GM23338 (cell line): ENCODE measurements around the gene CTTNBP2.

Source experiments
- CREB1 ChIP-seq: fragments of 250-450 bp; sonication (Bioruptor Pico); IDR thresholded peaks from 2 replicates; pipeline ENCODE4 v1.5.0; 2020; ENCODE audit warnings: low read depth, mild to moderate bottlenecking, moderate library complexity
- EZH2 ChIP-seq: fragments of 200-600 bp; sonication (generic); IDR thresholded peaks from one replicate; pipeline ENCODE4 v1.8.0; 2017; ENCODE audit warnings: antibody characterized with exemption, mild to moderate bottlenecking, low read depth; ENCODE audit not compliant: unreplicated experiment
- EZH2phosphoT487 ChIP-seq: fragments of 200-600 bp; sonication (generic); IDR thresholded peaks from one replicate; pipeline ENCODE4 v1.8.1; 2018; ENCODE audit warnings: antibody characterized with exemption; ENCODE audit not compliant: unreplicated experiment
- JUNB ChIP-seq: IDR thresholded peaks from one replicate; pipeline ENCODE4 v1.6.1; 2016; ENCODE audit warnings: antibody characterized with exemption; ENCODE audit not compliant: unreplicated experiment
- NANOG ChIP-seq: IDR thresholded peaks from 2 replicates; pipeline ENCODE4 v1.6.1; 2016; ENCODE audit warnings: antibody characterized with exemption, borderline replicate concordance
- POLR2AphosphoS5 ChIP-seq: IDR thresholded peaks from 2 replicates; pipeline ENCODE4 v1.6.1; 2016; ENCODE audit warnings: antibody characterized with exemption, low read depth
- REST ChIP-seq: IDR thresholded peaks from one replicate; pipeline ENCODE4 v1.6.1; 2018; ENCODE audit warnings: antibody characterized with exemption; ENCODE audit not compliant: unreplicated experiment
- STAT1 ChIP-seq: IDR thresholded peaks from one replicate; pipeline ENCODE4 v1.6.1; 2016; ENCODE audit warnings: antibody characterized with exemption; ENCODE audit not compliant: unreplicated experiment
- ZNF331 ChIP-seq: fragments of 250-450 bp; sonication (Bioruptor Pico); IDR thresholded peaks from 2 replicates; pipeline ENCODE4 v1.5.0; 2020; ENCODE audit warnings: low read depth, mild to moderate bottlenecking, moderate library complexity
- TF ChIP-seq, protein P1 (sequence below), 2 experiments: fragments of 200-600 bp in 1 of 2; sonication (generic) in 1 of 2; conservative IDR thresholded peaks; 2 replicates each; pipeline versions ENCODE4 v1.5.1 to v1.6.1; 2016 to 2017; ENCODE audit warnings: antibody characterized with exemption in 2 of 2, low read depth in 2 of 2, mild to moderate bottlenecking in 2 of 2, moderate library complexity in 1 of 2
- TF ChIP-seq, protein P2 (sequence below): IDR thresholded peaks from 2 replicates; pipeline ENCODE4 v1.6.1; 2016; ENCODE audit warnings: antibody characterized with exemption

DNA sequence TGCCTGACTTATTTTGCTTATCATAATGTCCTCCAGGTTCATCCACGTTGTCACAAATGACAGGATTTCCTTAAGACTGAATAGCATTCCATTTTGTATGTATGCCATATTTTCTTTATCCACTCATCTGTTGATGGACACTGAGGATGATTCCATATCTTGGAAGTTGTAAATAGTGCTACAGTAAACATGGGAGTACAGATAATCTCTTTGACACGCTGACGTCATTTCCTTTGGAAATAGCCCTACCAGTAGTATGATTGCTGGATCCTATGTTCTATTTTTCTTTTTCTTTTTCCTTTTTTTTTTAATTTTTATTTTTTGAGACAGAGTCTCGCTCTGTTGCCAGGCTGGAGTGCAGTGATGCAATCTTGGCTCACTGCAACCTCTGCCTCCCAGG, 167.6 kb downstream of the CTTNBP2 start:
- TF ChIP-seq, protein P1, sequence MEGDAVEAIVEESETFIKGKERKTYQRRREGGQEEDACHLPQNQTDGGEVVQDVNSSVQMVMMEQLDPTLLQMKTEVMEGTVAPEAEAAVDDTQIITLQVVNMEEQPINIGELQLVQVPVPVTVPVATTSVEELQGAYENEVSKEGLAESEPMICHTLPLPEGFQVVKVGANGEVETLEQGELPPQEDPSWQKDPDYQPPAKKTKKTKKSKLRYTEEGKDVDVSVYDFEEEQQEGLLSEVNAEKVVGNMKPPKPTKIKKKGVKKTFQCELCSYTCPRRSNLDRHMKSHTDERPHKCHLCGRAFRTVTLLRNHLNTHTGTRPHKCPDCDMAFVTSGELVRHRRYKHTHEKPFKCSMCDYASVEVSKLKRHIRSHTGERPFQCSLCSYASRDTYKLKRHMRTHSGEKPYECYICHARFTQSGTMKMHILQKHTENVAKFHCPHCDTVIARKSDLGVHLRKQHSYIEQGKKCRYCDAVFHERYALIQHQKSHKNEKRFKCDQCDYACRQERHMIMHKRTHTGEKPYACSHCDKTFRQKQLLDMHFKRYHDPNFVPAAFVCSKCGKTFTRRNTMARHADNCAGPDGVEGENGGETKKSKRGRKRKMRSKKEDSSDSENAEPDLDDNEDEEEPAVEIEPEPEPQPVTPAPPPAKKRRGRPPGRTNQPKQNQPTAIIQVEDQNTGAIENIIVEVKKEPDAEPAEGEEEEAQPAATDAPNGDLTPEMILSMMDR (conservative IDR thresholded peaks at IDR 0.05; ENCODE audit: low read depth in 2 of 2), result no peak
- no peak for TF ChIP-seq POLR2AphosphoS5
- no peak for TF ChIP-seq REST
- no peak for TF ChIP-seq ZNF331 (CRISPR knock-in tag)
- TF ChIP-seq EZH2phosphoT487, result no peak
- TF ChIP-seq EZH2, result no peak
- no peak for TF ChIP-seq JUNB
- TF ChIP-seq NANOG, result no peak
- no peak for TF ChIP-seq CREB1 (CRISPR knock-in tag)
- TF ChIP-seq, protein P2, sequence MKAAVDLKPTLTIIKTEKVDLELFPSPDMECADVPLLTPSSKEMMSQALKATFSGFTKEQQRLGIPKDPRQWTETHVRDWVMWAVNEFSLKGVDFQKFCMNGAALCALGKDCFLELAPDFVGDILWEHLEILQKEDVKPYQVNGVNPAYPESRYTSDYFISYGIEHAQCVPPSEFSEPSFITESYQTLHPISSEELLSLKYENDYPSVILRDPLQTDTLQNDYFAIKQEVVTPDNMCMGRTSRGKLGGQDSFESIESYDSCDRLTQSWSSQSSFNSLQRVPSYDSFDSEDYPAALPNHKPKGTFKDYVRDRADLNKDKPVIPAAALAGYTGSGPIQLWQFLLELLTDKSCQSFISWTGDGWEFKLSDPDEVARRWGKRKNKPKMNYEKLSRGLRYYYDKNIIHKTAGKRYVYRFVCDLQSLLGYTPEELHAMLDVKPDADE, result no peak
- no peak for TF ChIP-seq STAT1
